NCI-H187 treated with DMSO at 0.1 percent for 48 hours (cell line): ENCODE results near the gene SLC1A5.
A peak's percentile ranks its signal among the peaks of the same experiment; 100 is the strongest.
"Not testable (repeated sequence)": the region's sequence is repeated elsewhere in the genome, so short reads cannot be mapped to it uniquely, and the experiment has no call there.

Experiments
- DNase-seq: peaks from one replicate; lab custom pipeline; 2025; lab: John Stamatoyannopoulos, UW

Gene SLC1A5

DNA sequence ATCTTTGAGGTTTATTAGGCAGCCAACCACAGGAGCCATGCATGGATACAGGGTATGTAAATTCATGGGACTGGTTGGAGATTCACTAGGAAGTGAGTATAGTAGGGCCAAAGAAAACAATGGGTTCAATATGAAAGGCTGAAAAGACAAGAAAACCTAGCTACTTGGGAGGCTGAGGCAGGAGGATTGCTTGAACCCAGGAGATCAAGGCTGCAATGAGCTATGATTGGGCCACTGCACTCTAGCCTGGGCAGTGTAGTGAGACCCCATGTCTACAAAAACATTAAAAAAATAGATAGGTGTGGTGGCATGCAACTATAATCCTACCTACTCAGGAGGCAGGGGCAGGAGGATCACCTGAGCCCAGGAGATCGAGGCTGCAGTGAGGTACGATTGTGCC, 10.3 kb upstream of the SLC1A5 start:
- no peak for DNase-seq

DNA sequence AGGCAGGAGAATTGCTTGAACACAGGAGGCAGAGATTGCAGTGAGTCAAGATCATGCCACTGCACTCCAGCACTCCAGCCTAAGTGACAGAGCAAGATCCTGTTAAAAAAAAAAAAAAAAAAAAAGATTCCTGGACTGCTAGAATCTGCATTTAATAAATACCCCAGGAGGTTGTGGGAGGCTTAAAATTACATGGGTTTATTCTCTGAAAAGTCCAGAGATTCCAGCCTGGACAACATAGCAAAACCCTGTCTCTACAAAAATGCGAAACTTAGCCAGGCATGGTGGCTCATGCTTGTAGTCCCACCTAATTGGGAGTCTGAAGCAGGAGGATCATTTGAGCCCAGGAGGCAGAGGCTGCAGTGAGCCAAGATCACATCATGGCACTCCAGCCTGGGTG, 9.5 kb upstream of the SLC1A5 start:
- no peak for DNase-seq

DNA sequence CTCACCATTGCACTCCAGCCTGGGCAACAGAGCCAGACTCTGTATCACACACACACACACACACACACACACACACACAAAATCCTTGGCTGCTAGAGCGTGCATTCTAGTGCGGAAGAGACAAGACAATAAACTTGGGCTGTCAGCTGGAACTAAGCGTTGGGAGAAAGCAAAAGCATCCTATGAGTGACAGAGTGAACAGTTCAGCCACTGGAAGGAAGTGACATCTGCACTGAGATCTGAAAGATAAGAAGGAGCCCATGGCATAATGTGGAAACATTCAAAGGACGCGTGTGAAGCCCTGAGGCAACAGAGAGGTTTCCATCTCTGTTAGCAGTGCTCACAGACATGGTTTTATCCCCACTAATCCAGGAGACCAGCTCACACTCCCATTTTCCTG, 3.5 kb upstream of the SLC1A5 start:
- no peak for DNase-seq

DNA sequence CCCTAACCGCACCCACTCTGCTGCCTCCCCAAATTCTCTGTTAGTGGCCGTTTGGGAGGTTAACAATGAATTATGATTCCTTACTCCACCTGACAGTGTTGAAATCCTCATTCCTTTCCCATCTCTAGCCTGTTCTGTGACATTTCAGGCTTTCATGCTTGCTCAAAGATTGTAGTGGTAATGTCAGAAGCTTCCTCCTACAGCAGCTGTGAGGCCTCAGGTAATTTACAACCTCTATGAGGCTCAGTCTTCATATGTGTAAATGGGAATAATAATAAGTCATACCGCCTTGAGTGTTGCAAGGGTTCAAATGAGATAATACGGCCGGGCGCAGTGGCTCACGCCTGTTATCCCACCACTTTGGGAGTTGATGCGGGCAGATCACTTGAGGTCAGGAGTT, 977 bp upstream of the SLC1A5 start:
- no peak for DNase-seq

DNA sequence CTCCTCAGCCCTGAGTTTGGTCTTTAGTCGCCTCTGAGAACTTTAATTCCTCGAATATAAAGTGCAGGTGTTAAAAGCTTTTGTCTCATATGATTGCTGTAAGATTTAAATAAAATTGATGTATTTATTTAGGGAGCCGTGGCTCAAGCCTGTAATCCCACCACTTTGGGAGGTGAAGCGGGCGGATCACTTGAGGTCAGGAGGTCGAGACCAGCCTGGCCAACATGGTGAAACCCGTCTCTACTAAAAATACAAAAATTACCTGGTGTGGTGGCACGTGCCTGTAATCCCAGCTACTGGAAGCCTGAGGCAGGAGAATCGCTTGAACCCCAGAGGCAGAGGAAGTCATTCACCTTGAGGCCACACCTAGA, 559 bp upstream of the SLC1A5 start:
- no peak for DNase-seq

DNA sequence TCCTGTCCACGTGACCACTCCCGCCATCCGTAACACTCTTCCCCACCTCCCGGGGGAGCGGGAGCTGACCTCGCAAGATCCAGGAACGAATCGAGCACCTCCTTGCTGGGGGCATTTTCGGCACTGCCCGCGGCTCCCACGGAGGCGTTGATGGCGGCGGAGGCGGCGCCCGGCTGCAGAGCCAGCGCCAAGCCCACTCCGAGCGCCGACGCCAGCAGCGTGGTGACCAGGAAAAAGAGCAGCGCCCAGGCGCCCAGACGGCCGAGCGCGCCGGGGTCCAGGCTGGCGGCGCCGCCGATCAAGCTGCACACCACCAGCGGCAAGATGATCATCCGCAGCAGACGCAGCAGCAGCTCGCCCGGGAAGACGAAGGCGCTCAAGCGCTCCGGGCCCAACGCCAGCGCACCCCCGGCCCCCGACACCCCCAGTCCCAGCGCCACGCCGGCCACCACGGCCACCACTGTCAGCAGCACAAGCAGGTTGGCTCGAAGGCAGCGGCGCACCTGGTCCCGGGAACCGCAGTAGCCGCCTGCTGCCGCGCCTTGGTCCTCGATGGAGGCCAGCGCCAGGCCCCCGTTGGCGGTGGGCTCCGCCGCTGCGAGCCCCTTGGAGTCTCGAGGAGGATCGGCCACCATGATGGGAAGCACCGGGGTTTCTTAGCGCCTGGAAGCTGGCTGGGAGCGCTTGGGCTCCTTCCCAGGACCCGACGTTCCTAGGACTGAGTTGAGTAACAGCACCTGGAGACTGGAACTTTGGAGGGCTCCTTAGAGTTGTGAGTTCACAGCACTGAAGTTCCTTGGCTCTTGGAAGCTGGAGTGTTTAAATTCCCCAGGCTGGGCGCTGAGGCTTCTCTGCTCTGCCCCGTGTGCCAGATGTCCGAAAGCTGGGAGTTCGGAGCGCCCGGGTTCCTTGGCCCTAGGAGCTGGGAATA, 798 bp downstream of the SLC1A5 start:
- no peak for DNase-seq

DNA sequence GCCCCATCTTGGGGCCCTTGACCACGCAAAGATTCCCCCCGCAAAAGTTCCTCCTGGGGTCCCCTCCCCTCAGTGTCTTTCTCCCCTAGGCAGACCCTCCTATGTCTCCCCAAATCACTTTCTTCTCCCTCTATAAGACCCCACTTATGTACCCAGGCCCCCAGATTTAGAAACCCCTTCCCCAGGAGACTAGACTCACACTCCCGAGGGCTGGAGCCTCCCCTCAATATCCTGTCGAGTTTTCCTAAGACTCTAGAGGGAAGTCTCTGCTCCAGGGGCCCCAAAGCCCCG, 1.4 kb downstream of the SLC1A5 start:
- no peak for DNase-seq

DNA sequence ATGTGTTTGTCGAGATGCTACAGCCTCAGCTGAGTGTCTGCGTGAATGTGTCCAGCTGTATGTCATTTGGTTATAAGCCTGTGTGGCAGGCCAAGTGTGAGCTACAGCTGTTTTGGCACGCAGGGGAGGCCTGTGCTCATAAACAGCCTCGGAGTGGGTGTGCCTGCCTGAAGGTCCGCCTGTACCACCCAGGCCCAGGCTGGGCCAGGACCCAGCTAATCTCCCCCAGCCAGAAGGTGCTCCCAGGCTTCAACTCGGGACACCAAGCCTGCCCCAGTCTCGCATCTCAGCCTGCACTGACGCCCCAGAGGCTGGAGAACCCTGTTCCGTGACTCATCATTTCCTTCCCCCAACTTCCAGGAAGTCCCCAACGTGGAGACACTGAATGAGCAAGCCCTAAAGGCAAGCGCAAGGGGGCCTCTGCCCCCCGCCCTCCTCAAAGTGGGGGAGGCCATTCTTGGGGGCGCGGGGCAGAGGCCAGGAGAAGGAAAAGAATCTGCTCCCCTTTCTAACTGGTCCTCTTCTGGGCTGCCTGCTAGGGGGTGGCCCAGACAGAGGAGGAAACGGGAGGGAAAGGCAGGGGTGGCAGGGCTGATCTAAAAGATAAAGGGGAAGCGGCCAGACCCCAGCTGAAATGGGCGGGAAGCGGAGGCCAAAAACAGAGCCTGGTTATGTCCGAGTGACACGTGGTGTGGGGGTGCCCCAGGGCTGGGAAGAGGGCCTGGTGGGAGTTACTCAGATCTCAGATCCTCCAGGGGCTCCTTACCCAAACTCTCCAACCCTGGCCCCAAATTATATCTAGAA, 2.0 kb downstream of the SLC1A5 start:
- DNase-seq, result no peak

DNA sequence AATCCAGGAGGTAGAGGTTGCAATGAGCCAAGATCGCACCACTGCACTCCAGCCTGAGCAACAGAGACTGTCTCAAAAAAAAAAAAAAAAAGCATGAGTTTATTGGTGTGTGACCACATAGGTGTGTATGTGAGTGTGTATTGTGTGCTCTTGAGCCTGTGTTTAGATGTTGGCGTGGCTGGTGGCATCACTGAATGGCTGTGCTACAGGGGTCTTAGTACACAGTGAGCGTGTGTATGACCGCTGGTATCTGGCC, 2.5 kb downstream of the SLC1A5 start:
- DNase-seq, result no peak

DNA sequence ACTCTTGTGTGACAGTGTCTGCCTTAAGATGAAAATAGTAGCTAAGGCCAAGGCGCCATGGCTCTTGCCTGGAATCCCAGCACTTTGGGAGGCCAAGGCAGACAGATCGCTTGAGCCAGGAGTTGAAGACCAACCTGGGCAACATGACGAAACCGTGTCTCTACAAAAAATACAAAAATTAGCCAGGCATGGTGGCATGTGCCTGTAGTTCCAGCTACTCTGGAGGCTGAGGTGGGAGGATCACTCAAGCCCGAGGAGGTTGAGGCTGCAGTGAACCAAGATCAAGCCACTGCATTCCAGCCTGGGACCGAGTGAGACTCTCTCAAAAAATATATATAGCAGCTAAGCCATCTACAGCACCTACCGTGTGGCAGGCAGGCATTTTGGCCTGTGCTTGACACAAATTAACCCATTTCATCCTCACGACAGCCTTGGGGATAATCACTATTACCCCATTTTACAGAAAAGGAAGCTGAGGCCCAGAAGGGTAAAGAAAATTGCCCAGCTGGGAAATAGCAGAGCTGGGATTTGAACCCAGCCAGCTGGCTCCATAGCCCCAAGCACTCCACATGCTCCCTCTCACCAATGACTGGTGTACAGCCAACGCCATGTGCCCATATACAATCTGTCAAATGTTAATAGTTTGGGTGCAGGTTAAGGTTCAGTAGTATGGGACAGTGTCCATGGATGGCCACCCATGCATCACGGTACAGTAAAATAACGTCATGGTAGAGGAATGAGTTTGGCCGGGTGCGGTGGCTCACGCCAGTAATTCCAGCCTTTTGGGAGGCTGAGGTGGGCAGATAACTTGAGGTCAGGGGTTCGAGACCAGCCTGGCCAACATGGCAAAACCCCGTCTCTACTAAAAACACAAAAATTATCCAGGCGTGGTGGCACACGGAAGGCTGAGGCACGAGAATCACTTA, 3.1 kb downstream of the SLC1A5 start:
- DNase-seq, result no peak

DNA sequence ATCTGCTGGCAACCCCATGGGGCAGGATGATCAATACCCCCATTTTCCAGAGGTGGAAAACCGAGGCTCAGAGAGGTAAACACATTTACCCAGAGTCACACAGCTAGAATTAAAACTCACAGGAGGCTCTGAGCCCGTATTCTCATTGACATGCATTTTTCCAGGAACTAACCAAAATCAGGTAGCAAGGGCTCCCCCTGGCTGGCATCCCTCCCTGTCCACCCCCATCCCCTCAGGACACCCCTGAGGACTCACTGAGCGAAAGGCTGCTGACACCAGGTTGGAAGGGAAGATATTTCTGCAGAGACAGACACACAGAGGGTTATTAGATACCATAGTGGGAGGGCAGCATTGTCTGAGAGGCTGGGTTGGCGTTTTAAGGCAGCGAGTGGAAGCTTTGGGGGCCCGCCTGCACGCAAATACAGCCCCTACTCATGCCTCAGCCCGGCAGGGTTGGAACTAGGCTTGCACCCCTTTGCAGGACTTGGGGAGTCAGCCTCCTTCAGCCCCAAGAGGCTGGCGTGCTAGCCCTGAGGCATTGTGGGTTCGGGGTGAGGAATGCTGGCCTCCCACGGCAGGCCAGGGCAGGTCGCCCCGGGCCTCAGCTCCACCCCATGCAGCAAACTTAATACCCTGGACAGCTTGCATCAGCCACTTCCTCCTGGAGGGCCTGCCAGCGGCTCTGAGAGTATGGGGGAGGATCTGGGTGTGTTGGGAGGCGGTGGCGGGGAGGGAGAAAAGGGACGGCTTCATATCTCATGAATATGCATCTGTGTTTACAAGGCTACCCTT, 3.9 kb downstream of the SLC1A5 start:
- peak; percentile 52 for DNase-seq

DNA sequence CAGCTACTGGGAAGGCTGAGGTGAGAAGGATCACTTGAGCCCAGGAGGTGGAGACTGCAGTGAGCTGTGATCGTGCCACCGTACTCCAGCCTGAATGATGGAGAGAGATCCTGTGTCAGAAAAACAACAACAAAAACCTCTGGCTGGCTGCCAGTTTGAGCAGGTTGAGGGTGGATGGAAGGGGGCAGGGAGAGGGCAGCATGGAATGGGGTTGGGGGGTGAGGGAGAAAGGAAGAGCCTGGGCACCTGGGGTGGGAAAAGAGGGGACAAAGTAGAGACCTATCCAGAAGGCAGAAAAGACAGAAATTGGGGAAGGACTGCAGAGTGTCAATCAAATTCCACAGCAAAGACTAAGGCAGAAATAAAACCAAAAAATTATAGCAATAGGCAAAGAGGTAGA, 4.7 kb downstream of the SLC1A5 start:
- DNase-seq, result no peak

DNA sequence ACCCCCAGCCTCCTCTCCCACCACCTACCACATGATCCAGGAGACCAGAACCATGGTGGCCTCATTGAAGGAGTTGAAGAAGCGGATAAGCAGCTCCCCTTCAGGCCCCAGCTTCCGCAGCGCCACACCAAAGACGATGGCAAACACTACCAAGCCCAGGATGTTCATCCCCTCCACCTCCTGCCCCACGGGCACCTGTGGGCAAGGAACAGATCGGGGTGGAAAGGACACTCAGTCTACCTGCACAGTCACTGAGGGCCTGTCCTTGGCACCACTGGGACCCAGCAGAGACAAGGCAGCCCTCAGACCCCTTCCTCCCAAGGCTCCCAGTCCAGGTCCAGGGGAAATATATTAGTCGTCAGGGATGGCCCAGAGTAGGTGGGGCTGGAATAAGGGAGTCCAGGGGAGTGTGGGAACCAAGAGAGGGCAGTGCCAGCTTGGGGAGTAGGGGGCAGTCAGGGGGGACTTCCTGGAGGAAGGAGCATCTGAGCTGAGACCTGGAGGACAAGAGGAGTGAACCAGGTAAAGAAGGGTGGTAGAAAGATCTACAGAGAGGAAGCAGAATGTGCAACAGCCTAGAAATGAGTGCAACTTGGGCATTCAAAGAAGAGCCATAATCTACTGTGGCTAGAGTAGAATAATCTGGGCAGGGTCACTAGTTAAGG, 5.9 kb downstream of the SLC1A5 start:
- DNase-seq, result no peak

DNA sequence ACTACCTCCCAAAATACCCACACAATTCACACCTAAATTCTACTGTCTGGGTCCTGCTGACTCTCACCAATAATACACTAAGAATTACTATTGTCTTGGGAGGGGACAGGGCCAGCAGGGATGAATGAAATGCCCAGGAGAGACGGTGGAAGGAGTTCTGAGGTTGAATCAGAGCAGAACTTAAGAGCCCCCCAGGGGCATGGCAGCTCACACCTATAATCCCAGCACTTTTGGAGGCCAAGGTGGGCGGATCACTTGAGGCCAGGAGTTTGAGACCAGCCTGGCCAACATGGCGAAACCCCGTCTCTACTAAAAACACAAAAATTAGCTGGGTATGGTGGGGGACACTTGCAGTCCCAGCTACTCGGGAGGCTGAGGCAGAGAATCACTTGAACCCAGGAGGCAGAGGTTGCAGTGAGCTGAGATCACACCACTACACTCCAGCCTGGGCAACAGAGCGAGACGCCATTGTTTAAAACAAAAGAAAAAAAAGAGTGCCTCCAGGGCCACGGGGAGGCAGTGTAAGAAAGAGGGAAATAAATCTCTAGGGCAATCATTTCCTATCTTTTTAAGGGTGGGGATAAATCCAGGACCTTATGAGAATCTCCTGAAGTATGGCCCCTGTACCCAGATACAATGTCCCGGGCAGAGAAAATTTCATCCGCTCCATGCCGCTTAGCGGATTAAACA, 10.3 kb downstream of the SLC1A5 start:
- DNase-seq, result not testable (repeated sequence)

DNA sequence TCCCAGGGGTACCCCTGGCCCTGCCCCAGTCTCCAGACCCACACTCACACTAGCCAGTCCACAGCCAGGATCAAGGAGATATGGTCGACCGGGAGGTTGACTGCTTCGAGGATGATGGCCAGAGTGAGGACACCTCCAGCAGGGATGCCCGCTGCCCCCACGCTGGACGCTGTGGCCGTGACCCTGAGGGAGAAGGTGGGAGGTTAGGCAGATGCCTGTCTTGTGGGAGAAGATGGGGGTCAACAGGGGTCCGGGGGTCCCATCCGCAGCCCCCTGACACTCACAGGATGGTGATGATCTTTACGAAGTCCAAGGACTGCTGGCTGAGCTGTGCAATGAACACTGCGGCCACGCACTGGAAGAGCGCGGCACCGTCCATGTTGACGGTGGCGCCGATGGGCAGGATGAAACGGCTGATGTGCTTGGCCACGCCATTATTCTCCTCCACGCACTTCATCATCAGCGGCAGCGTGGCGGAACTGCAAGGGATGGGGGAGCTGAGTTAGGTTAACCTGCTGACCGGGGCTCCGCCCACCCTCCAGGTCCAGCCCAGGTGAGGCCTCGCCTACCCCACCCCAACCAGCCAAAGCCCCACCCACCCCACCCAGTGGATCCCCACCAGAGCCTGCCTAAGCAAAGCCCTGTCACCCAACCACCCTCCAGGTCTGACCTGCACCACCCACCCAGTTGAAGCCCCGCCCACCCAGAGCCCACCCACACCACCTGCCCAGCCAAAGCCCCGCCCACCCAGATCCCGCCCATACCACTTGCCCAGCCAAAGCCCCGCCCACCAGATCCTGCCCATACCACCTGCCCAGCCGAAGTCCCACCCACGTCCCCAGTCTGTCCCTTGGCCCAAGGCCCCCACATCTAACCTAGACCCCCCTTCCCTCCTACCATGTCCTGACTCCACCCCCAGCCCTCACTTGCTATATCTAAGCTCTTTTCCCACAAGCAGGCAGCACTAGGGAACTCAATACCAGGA, 11.2 kb downstream of the SLC1A5 start:
- no peak for DNase-seq

DNA sequence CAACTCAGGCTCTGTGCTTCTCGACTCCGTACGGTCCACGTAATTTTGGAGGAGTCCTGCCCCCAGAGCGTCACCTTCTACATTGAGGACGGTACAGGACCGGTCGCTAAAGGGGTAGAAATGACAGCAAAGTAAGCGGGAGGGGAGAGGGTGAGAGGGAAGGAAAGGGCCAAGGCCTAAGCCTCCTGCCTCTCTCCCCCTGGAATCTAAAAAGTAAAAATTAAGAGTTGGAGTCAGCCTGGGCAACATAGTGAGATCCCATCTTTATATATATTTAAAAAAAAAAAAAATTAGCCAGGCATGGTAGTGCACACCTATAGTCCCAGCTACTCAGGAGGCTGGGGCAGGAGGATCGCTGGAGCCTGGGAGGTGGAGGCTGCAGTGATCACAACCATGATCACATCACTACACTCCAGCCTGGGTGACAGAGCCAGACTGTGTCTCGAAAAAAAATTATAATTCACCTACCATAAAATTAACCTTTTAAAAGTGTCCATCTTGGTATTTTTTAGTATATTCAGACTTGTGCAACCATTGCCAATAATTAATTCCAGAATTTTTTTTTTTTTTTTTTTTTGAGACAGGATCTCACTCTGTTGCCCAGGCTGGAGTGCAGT, 12.6 kb downstream of the SLC1A5 start:
- DNase-seq, result no peak

DNA sequence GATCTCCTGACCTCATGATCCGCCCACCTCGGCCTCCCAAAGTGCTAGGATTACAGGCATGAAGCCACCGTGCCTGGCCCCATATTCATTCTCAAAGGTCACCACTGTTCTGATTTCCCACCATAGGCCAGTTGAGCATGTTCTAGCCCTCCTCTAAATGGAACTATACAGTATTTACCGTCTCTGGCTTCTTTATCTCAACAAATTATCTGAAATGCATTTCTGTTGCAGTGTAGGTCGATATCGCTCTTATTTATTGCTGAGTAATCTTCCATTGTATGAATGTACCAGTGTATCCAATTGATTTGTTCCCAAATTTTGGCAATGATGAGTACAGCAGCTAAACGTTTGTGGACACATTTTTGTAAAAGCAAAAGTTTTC, 15.4 kb downstream of the SLC1A5 start:
- no peak for DNase-seq

DNA sequence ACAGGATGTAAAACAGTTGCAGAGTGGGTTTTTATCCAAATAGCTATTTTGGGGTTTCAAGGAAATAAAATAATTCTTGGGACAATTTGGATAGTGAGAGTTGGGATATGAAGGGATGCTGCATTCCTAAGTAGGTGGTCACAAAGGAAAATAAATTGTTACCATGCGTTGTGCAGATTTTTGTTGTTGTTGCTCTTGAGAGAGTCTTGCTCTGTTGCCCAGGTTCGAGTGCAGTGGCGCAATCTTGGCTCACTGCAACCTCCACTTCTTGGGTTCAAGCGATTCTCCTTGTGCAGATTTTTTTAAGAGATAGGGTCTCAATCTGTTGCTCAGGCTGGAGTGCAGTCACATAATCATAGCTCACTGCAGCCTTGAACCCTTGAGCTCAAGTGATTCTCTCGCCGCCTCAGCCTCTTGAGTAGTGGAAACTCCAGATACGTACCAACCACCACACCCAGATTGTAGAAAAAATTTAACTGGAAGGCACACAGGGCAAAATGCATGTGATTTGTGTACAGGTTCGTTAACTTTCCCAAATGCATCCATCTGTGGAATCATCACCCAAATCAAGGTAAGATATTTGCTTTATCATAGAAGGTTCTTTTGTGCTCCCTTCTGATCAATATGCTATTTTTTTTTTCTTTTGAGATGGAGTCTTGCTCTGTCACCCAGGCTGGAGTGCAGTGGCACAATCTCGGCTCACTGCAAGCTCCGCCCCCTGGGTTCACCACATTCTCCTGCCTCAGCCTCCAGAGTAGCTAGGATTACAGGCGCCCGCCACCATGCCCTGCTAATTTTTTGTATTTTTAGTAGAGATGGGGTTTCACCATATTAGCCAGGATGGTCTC, 16.0 kb downstream of the SLC1A5 start:
- DNase-seq, result no peak
